ENCODE measurements around the gene ENKUR. TPM values are rescaled to one million over a fixed set of nuclear protein-coding genes. Genes with fewer than 3 reads are reported as not detected.
A peak's percentile ranks its signal among the peaks of the same experiment; 100 is the strongest.

The ENKUR gene
- total and polyA plus RNA-seq, 8 donors = 0.40 to 0.47 TPM; not detected in 6

DNA sequence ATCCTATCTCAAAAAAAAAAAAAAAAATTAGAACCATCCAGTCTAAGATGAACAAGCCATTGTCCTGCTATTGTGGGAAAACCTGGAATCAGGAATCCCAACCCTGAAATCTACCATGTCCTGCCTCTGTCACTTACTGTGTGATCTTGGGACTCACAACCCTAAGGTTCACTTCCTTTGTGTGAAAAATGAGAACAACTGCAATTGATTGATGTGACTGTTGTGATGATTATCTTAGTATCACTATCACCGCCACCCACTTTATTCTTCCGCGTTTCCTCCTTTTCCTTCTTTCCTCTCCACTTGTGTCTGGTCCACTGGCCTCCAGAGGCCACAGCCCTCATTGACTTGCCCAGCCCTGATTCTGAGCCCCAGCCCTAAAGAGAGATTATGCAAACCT lies 50.9 kb downstream of the ENKUR start:
- Histone ChIP-seq H3K27ac (no peak overlapping the region), H3K36me3 (no peaks in the 10 kb centered on the region), H3K9me3 (no peaks in the 10 kb centered on the region), H3K4me1 (peaks cover 0 to 12% (median 5%) of the 10 kb centered on the region in 3 donors), H3K27me3 (no peaks in the 10 kb centered on the region), H3K4me3 (no peak overlapping the region)
- FAIRE-seq = no peak
- ATAC-seq = no peak
- TF ChIP-seq, protein P1, sequence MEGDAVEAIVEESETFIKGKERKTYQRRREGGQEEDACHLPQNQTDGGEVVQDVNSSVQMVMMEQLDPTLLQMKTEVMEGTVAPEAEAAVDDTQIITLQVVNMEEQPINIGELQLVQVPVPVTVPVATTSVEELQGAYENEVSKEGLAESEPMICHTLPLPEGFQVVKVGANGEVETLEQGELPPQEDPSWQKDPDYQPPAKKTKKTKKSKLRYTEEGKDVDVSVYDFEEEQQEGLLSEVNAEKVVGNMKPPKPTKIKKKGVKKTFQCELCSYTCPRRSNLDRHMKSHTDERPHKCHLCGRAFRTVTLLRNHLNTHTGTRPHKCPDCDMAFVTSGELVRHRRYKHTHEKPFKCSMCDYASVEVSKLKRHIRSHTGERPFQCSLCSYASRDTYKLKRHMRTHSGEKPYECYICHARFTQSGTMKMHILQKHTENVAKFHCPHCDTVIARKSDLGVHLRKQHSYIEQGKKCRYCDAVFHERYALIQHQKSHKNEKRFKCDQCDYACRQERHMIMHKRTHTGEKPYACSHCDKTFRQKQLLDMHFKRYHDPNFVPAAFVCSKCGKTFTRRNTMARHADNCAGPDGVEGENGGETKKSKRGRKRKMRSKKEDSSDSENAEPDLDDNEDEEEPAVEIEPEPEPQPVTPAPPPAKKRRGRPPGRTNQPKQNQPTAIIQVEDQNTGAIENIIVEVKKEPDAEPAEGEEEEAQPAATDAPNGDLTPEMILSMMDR (IDR thresholded peaks at IDR 0.05) = no peak
- intact Hi-C loops (cut with DNase I) = no loop called here
- WGBS, 2 donors = 90 to 95% methylated on average over 3 of the region's 3 CpGs
- no peak for DNase-seq

DNA sequence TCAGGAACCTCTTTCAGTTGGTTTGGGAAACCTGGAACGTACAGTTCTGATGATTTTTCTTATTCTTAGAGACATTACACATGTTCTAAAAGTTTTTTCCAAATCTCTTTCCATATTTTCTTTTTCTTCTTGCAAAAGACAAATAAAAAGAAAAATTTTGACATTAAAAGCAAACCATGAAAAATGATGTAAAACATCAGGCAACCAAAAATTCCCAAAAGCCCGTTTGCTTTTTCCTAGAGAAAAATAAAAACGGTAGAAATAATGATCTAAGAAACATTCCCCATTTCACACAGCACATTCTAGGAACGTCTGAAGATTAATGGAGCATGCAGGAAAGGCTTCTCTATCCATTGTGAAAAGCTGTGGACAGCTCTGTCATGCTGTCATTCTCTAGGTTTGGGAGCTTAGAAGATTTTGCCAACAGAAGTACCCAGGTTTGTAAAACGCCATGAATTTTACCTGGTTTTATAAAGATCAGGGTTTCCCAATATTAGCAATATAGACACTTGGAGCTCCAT lies 52.4 kb downstream of the ENKUR start:
- no peaks in the 10 kb centered on the region for H3K36me3 ChIP-seq
- peaks cover 0 to 12% (median 5%) of the 10 kb centered on the region in 3 donors for H3K4me1 ChIP-seq
- TF ChIP-seq, protein P1 (IDR thresholded peaks at IDR 0.05) = no peak
- intact Hi-C loops (cut with DNase I) = no loop called here
- H3K4me3 ChIP-seq = no peak overlapping the region
- WGBS, 2 donors = 59 to 71% methylated on average over 5 of the region's 5 CpGs
- DNase-seq (no peak), FAIRE-seq (no peak), ATAC-seq (no peak)
- no peaks in the 10 kb centered on the region for H3K27me3 ChIP-seq
- H3K27ac ChIP-seq = peak overlapping the region in 1 of 4 donors; percentile 59
- H3K9me3 ChIP-seq = no peaks in the 10 kb centered on the region

DNA sequence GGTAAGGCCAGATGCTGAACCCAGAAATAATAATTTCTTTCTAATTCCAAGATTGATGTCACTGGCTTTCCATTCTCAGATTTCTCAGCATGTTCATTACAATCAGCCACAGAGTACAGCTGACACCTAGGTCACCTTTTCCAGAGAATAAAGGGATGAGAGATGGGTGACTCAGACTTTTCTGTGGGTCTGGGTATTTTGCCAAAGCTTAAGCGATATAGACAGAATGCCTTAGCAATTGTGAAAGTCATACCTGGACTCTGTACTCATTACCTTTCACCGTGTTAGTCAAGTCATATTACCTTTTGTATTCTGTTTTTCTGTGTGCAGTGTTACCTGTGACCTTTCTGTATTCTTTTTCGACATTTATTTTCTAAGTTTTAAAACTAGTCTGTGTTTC lies 53.0 kb downstream of the ENKUR start:
- DNase-seq = peak in 2 of 6 donors; percentile 40 to 52
- Histone ChIP-seq H3K27ac (peak overlapping the region in 1 of 4 donors; percentile 59), H3K36me3 (no peaks in the 10 kb centered on the region), H3K4me3 (no peak overlapping the region), H3K27me3 (no peaks in the 10 kb centered on the region), H3K9me3 (no peaks in the 10 kb centered on the region), H3K4me1 (peaks cover 0 to 12% (median 5%) of the 10 kb centered on the region in 3 donors)
- TF ChIP-seq, protein P1 (IDR thresholded peaks at IDR 0.05) = no peak
- intact Hi-C loops (cut with DNase I) = no loop called here
- peak; percentile 93 to 98 (median 96) for ATAC-seq
- no peak for FAIRE-seq
- WGBS, 2 donors = 36 to 44% methylated on average over 3 of the region's 3 CpGs

DNA sequence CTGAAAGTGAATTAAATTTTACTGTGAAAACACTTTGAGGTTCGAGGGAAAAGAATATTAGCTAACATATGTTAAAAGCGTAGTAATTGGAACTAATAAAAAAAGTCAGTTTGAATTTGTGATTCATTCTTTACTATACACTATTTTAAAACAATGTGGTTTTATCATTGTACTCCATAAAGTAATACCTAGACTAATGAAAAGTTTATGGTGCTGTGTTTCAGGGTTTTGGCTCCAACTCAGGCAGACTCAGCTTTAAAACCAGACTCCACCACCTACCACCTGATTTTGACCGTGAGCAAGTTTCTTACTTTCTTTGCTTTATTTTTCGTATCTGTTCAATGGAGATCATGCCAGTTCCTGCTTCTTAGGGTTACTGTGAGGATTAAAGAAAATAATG lies 54.4 kb downstream of the ENKUR start:
- no peak overlapping the region for H3K4me3 ChIP-seq
- no peak for DNase-seq
- H3K9me3 ChIP-seq = no peaks in the 10 kb centered on the region
- intact Hi-C loops (cut with DNase I) = no loop called here
- no peaks in the 10 kb centered on the region for H3K27me3 ChIP-seq
- TF ChIP-seq, protein P1 (IDR thresholded peaks at IDR 0.05) = no peak
- peaks cover 0 to 12% (median 5%) of the 10 kb centered on the region in 3 donors for H3K4me1 ChIP-seq
- no peaks in the 10 kb centered on the region for H3K36me3 ChIP-seq
- 88 to 95% methylated on average over 4 of the region's 4 CpGs for WGBS, 2 donors
- no peak overlapping the region for H3K27ac ChIP-seq
- no peak for FAIRE-seq
- ATAC-seq = no peak

DNA sequence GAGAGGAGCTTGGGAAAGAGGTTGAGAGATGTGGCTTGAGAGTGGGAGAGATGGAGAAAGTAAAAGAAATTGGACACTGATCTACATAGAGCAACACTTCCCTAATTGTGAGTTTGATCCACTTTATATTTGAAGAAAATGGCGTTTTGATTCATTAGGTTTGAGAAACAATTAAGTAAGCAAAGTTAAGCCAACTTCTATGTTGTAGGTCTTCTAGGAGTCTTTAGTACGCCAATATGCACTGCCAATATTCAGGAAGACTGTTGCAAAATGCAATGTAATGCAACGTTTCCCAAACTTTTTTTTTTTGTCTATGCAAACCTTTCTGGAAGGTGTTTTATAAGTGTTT lies 56.6 kb downstream of the ENKUR start:
- H3K4me1 ChIP-seq = peaks cover 0 to 12% (median 5%) of the 10 kb centered on the region in 3 donors
- H3K9me3 ChIP-seq = no peaks in the 10 kb centered on the region
- WGBS, 2 donors = 59 to 64% methylated on average over 3 of the region's 3 CpGs
- H3K36me3 ChIP-seq = no peaks in the 10 kb centered on the region
- no peak overlapping the region for H3K4me3 ChIP-seq
- ATAC-seq (no peak), FAIRE-seq (peak; percentile 29), DNase-seq (no peak)
- H3K27ac ChIP-seq = no peak overlapping the region
- no peaks in the 10 kb centered on the region for H3K27me3 ChIP-seq
- TF ChIP-seq, protein P1 (IDR thresholded peaks at IDR 0.05) = no peak
- intact Hi-C loops (cut with DNase I) = no loop called here
